Naive thymus-derived CD4-positive, alpha-beta T cell (primary cell): ENCODE measurements around the gene RNF43. TPM values are rescaled to one million over a fixed set of nuclear protein-coding genes. Genes with fewer than 3 reads are reported as not detected.
A peak's percentile ranks its signal among the peaks of the same experiment; 100 is the strongest.

Source experiments
- ATAC-seq: fragments of 150-1000 bp; cut with Tn5 transposase; 2 replicates; pipeline ENCODE4 v1.10.0; 2021; ENCODE audit warnings: mild to moderate bottlenecking, moderate library complexity
- CTCF ChIA-PET: fragments of 350-600 bp; sonication (Branson Sonifier 250); formaldehyde crosslinking; loops from one replicate; lab custom pipeline; 2021; ENCODE audit warnings: antibody characterized with exemption; lab: Charles Lee
- POLR2A ChIA-PET: fragments of 350-600 bp; sonication (Branson Sonifier 250); formaldehyde crosslinking; loops from one replicate; lab custom pipeline; 2021; ENCODE audit warnings: antibody characterized with exemption, inconsistent platforms; lab: Charles Lee
- DNase-seq, 9 donors: peaks; one replicate each; pipeline versions ENCODE4 v3.0.0 to v3.0.0-alpha.2; 2020 to 2022; ENCODE audit warnings: mixed read lengths in 1 of 9
- H3K27ac ChIP-seq: one replicate; pipeline ENCODE4 v1.7.0; 2013; ENCODE audit warnings: mild to moderate bottlenecking, low read depth, low read length, moderate library complexity
- H3K27me3 ChIP-seq, 2 donors: one replicate each; pipeline ENCODE4 v1.7.0; 2013; ENCODE audit warnings: low read length in 2 of 2, mild to moderate bottlenecking in 2 of 2, moderate library complexity in 2 of 2; ENCODE audit not compliant: control insufficient read depth in 2 of 2, insufficient read depth in 2 of 2
- H3K36me3 ChIP-seq, 3 experiments: 1 replicate in 2 of 3; 2 replicates in 1 of 3; pipeline ENCODE4 v1.7.0; 2013; ENCODE audit warnings: low read length in 3 of 3, mild to moderate bottlenecking in 3 of 3, moderate library complexity in 1 of 3; ENCODE audit not compliant: insufficient read depth in 3 of 3, control insufficient read depth in 2 of 3
- H3K4me1 ChIP-seq, 2 donors: one replicate each; pipeline ENCODE4 v1.7.0; 2013; ENCODE audit warnings: low read length in 2 of 2, mild to moderate bottlenecking in 2 of 2, moderate library complexity in 1 of 2; ENCODE audit not compliant: control insufficient read depth in 2 of 2, insufficient read depth in 2 of 2
- H3K4me3 ChIP-seq: 2 replicates; pipeline ENCODE4 v1.7.0; 2013; ENCODE audit warnings: mild to moderate bottlenecking, low read length
- H3K9me3 ChIP-seq, 3 experiments: 1 replicate in 2 of 3; 2 replicates in 1 of 3; pipeline ENCODE4 v1.7.0; 2013; ENCODE audit warnings: low read length in 3 of 3; ENCODE audit not compliant: control insufficient read depth in 2 of 3
- H3K27ac Mint-ChIP-seq, 9 donors: one replicate each; pipeline ENCODE4 v1.8.0; 2020 to 2022; ENCODE audit warnings: mixed read lengths in 9 of 9, mild to moderate bottlenecking in 8 of 9, moderate library complexity in 5 of 9, inconsistent platforms in 2 of 9
- H3K27me3 Mint-ChIP-seq, 5 donors: one replicate each; pipeline ENCODE4 v1.8.0; 2021 to 2022; ENCODE audit warnings: mixed read lengths in 5 of 5, mild to moderate bottlenecking in 1 of 5
- H3K36me3 Mint-ChIP-seq, 5 donors: one replicate each; pipeline ENCODE4 v1.8.0; 2020 to 2022; ENCODE audit warnings: mixed read lengths in 5 of 5, mild to moderate bottlenecking in 3 of 5, inconsistent platforms in 1 of 5
- H3K4me1 Mint-ChIP-seq, 7 donors: one replicate each; pipeline ENCODE4 v1.8.0; 2020 to 2022; ENCODE audit warnings: mixed read lengths in 7 of 7, mild to moderate bottlenecking in 3 of 7, inconsistent platforms in 1 of 7
- H3K4me3 Mint-ChIP-seq, 10 donors: one replicate each; pipeline ENCODE4 v1.8.0; 2020 to 2022; ENCODE audit warnings: mild to moderate bottlenecking in 10 of 10, mixed read lengths in 10 of 10, moderate library complexity in 6 of 10, inconsistent platforms in 2 of 10
- H3K9me3 Mint-ChIP-seq, 11 donors: one replicate each; pipeline ENCODE4 v1.8.0; 2020 to 2022; ENCODE audit warnings: mixed read lengths in 11 of 11, mild to moderate bottlenecking in 4 of 11, inconsistent platforms in 1 of 11, moderate library complexity in 1 of 11
- intact Hi-C, 2 donors: fragments of 100-400 bp; cut with micrococcal nuclease; formaldehyde crosslinking; loops; one replicate each; pipeline ENCODE4 v1.15.1; 2023
- polyA plus RNA-seq, 2 donors: library from polyadenylated mRNA; unstranded; fragments of 300-500 nt; fragmentation: Illumina TruSeq; gene quantifications; one replicate each; pipeline ENCODE4 v1.2.3, GENCODE V29; 2021
- total RNA-seq, 6 experiments: library from RNA in 5 of 6; stranded (reverse) in 5 of 6; gene quantifications; 1 replicate in 5 of 6; 2 replicates in 1 of 6; pipeline ENCODE4 v1.2.3 and lab custom pipeline; 2021 to 2026

The RNF43 gene
- 1 to 10 TPM in 4 of 5 experiments, under 1 TPM in 1; 0.48 to 2.2 (median 1.9) TPM for total RNA-seq
- polyA plus RNA-seq, result 1 to 10 TPM in 1 of 2 donors, under 1 TPM in 1; 0.96 to 1.1 TPM
- 1.1 reads per million for total RNA-seq (lab: John Stamatoyannopoulos, UW)

DNA sequence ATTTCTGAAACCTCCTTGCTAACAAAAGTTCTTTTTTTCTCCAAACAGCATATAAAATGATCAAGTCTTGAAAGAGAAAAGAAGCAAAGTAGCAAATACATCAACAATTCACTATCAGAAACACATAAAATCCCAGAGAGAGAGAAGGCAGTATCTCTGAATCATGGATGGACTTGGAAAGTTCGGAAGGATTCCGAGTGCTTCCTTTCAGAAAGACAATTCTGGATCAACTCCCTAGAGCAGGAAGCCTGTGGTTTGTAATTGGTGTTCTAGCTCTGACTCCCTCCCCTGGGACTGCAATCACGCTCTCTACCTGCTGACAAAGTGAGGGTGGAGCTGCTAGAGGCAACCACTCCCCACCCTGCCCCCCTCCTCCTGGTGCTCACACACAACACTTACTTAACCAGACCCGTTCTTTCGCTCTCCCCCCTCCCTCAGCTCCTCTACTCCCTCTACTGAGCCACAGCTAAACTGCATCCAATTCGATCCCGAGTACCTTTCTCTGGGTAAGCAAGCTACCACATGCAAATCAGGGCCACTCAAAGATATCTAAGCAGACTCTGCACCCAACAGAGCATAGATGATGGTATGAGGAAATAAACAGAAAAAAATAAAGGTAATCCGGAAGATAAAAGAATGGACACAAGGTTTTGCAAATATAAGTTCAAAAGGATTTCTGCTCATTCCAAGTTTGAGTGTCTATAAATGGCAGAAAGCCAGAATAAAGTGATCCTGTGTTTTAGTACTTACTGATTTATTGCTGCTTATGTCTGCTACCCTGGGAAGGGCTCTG, at the start of gene RNF43:
RNF43 (minus strand) TSS at position 235 of the 793 bp plus-strand sequence. CDS start 1,957 bp downstream, outside the sequence.
- Histone ChIP-seq H3K27ac (peak within 1 kb of the TSS; percentile 24), H3K4me3 (no peak within 1 kb of the TSS), H3K36me3 (no peaks in the 10 kb centered on the region), H3K9me3 (no peaks in the 10 kb centered on the region), H3K27me3 (no peaks in the 10 kb centered on the region), H3K4me1 (peaks cover 0 to 9% of the 10 kb centered on the region in 2 donors)
- intact Hi-C loops, result loop anchor here (1.0 to 5.0 kb wide), 10 partner anchors 15 to 168 kb away; partner anchors contain the start of genes SUPT4H1 (in 2 of the 2) and TSPOAP1 (in 1 of the 2)
- ATAC-seq (peak; percentile 100), DNase-seq (peak; percentile 63 to 94 (median 90))
- ChIA-PET CTCF (interaction anchor here (0.6 to 5.0 kb wide), 24 partner anchors 9 to 461 kb away, joined by 3 to 64 read pairs (median 4); partner anchors contain the start of genes HSF5 and SUPT4H1), POLR2A (interaction anchor here (0.5 to 2.3 kb wide), 15 partner anchors 10 to 1327 kb away, joined by 3 to 26 read pairs (median 5); partner anchors contain the start of genes SUPT4H1, TEX14 and TSPOAP1)
- peak within 1 kb of the TSS; percentile 1 to 94 (median 51) for H3K27ac Mint-ChIP-seq
- peaks cover 9 to 27% (median 14%) of the 10 kb centered on the region in 7 donors for H3K4me1 Mint-ChIP-seq
- no peaks in the 10 kb centered on the region for H3K36me3 Mint-ChIP-seq
- H3K4me3 Mint-ChIP-seq, result peak within 1 kb of the TSS in 6 of 10 donors; percentile 0 to 69 (median 32)
- H3K9me3 Mint-ChIP-seq, result no peaks in the 10 kb centered on the region
- H3K27me3 Mint-ChIP-seq, result no peaks in the 10 kb centered on the region

DNA sequence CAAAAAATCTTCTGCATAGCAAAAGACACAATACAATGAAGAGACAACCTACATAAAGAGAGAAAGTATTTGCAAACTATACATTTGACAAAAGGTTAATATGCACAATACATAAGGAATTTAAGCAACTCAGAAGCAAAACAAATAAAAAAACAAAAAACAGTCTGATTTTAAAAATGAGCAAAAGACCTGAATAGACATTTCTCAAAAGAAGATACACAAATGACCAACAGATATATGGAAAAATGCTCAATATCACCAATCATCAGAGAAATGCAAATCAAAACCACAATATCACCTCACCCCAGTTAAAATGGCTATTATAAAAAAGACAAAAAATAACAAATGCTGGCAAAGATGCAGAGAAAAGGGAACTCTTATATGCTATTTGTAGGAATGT, 38.2 kb upstream of the RNF43 start:
- Histone ChIP-seq H3K27ac (no peak overlapping the region), H3K9me3 (no peaks in the 10 kb centered on the region), H3K4me1 (no peaks in the 10 kb centered on the region), H3K27me3 (no peaks in the 10 kb centered on the region), H3K36me3 (peaks cover 0 to 4% (median 0%) of the 10 kb centered on the region in 3 experiments), H3K4me3 (no peak overlapping the region)
- Mint-ChIP-seq H3K27me3 (no peaks in the 10 kb centered on the region), H3K36me3 (peaks cover 0 to 33% (median 17%) of the 10 kb centered on the region in 5 donors), H3K4me1 (peaks cover 0 to 12% (median 0%) of the 10 kb centered on the region in 7 donors), H3K27ac (no peak overlapping the region), H3K4me3 (no peak overlapping the region), H3K9me3 (no peaks in the 10 kb centered on the region)
- intact Hi-C loops, result no loop called here
- ATAC-seq (no peak), DNase-seq (no peak)
- ChIA-PET CTCF (no interaction called here), POLR2A (no interaction called here)

DNA sequence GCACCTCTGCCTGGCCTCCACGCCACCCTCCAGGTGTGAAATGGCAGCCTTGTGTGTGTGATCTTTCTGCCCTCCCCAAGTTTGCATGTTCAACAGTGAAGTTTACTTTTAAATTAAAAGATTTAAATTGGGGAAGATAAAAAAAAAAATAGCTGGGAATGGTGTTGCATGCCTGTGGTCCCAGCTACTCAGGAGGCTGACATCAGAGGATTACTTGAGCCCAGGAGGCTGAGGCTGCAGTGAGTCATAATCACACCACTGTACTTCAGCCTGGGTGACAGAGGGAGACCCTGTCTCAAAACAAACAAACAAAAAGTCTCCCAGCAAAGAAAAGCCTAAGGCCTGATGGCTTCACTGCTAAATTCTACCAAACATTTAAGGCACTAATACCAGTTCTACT, 35.4 kb upstream of the RNF43 start:
- intact Hi-C loops, result no loop called here
- Histone ChIP-seq H3K4me3 (no peak overlapping the region), H3K36me3 (peaks cover 0 to 4% (median 0%) of the 10 kb centered on the region in 3 experiments), H3K9me3 (no peaks in the 10 kb centered on the region), H3K4me1 (no peaks in the 10 kb centered on the region), H3K27me3 (no peaks in the 10 kb centered on the region), H3K27ac (no peak overlapping the region)
- Mint-ChIP-seq H3K27ac (no peak overlapping the region), H3K4me3 (no peak overlapping the region), H3K9me3 (no peaks in the 10 kb centered on the region), H3K36me3 (peaks cover 0 to 36% (median 24%) of the 10 kb centered on the region in 5 donors), H3K27me3 (no peaks in the 10 kb centered on the region), H3K4me1 (peaks cover 0 to 12% (median 0%) of the 10 kb centered on the region in 7 donors)
- POLR2A ChIA-PET, result no interaction called here
- CTCF ChIA-PET, result no interaction called here
- no peak for ATAC-seq
- DNase-seq, result no peak

DNA sequence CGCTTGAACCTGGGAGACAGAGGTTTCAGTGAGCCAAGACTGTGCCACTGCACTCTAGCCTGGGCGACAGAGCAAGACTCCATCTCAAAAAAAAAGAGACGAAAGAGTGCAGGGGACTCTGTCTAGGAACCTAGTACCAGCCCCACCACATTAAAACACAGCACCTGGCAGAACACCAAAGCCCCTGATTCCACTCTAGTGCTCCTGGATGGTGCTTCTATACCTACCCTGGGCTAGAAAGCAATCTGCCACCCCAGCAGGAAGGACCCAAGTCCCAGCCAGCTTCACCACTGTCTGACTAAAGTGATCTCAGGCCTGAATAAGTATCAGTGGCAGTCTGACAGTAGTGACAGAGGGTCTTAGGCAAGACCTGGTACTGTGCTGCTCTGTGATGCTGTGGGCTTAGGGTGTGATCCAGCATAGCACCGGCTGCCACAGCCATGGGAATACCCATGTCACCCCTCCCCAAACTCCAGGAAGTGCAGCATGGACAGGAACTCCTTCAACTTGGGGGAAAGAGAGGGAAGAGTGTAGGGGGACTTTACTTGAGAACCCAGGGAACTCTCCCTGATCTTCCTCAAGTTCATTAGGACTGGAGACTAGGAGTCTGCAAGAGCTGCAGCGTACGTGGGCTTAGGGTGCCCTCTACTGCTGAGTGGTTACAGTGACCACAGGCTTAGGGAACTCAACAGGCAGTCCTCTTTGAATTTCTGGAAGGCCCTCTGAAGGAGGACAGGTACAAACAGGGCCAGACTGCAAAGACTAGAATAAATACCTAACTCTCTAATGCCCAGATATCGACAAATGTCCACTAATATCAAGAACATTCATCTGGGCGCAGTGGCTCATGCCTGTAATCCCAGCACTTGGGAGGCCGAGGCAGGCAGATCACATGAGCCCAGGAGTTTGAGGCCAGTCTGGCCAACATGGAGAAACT, 30.0 kb upstream of the RNF43 start:
- H3K9me3 Mint-ChIP-seq, result no peaks in the 10 kb centered on the region
- peaks cover 0 to 32% (median 17%) of the 10 kb centered on the region in 5 donors for H3K36me3 Mint-ChIP-seq
- peaks cover 0 to 11% (median 4%) of the 10 kb centered on the region in 7 donors for H3K4me1 Mint-ChIP-seq
- Histone ChIP-seq H3K36me3 (no peaks in the 10 kb centered on the region), H3K4me1 (no peaks in the 10 kb centered on the region), H3K9me3 (no peaks in the 10 kb centered on the region), H3K4me3 (no peak overlapping the region), H3K27ac (no peak overlapping the region), H3K27me3 (no peaks in the 10 kb centered on the region)
- H3K4me3 Mint-ChIP-seq, result no peak overlapping the region
- ATAC-seq (peak; percentile 79), DNase-seq (peak; percentile 11 to 70 (median 36))
- intact Hi-C loops, result loop anchor here (1.0 to 10.0 kb wide), 8 partner anchors 63 to 247 kb away; no protein-coding TSS in a partner anchor
- H3K27ac Mint-ChIP-seq, result no peak overlapping the region
- H3K27me3 Mint-ChIP-seq, result peaks cover 0 to 4% (median 0%) of the 10 kb centered on the region in 5 donors
- POLR2A ChIA-PET, result no interaction called here
- CTCF ChIA-PET, result interaction anchor here (0.7 to 1.5 kb wide), 4 partner anchors 12 to 248 kb away, joined by 3 to 5 read pairs (median 4); no protein-coding TSS in a partner anchor

DNA sequence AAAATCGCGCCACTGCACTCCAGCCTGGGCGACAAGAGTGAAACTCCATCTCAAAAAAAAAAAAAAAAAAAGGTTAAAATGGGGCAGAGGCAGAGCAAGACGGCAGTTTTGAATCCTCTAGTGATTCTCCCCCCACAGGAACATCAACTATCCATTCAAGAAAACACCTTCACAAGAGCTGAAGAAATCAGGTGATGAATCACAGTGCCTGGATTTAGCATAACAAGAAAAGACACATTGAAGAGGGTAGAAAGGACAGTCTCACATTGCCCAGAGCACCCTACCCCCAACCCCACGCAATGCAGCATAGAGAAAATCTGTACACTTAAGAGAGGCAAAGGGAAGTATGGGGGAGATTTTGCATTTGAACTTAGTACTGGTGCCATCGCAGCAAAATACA, 28.8 kb upstream of the RNF43 start:
- POLR2A ChIA-PET, result no interaction called here
- Mint-ChIP-seq H3K9me3 (no peaks in the 10 kb centered on the region), H3K27ac (no peak overlapping the region), H3K4me1 (peaks cover 0 to 10% (median 0%) of the 10 kb centered on the region in 7 donors), H3K4me3 (no peak overlapping the region), H3K27me3 (peaks cover 0 to 4% (median 0%) of the 10 kb centered on the region in 5 donors), H3K36me3 (peaks cover 0 to 34% (median 25%) of the 10 kb centered on the region in 5 donors)
- H3K4me1 ChIP-seq, result no peaks in the 10 kb centered on the region
- intact Hi-C loops, result loop anchor here in 1 of 2 donors (10.0 kb wide), 1 partner anchor 61 kb away; no protein-coding TSS in a partner anchor
- DNase-seq (no peak), ATAC-seq (no peak)
- CTCF ChIA-PET, result interaction anchor here (0.7 to 1.1 kb wide), 2 partner anchors 129 to 197 kb away, joined by 3 to 5 read pairs; no protein-coding TSS in a partner anchor
- no peaks in the 10 kb centered on the region for H3K27me3 ChIP-seq
- no peak overlapping the region for H3K4me3 ChIP-seq
- no peak overlapping the region for H3K27ac ChIP-seq
- no peaks in the 10 kb centered on the region for H3K9me3 ChIP-seq
- no peaks in the 10 kb centered on the region for H3K36me3 ChIP-seq

DNA sequence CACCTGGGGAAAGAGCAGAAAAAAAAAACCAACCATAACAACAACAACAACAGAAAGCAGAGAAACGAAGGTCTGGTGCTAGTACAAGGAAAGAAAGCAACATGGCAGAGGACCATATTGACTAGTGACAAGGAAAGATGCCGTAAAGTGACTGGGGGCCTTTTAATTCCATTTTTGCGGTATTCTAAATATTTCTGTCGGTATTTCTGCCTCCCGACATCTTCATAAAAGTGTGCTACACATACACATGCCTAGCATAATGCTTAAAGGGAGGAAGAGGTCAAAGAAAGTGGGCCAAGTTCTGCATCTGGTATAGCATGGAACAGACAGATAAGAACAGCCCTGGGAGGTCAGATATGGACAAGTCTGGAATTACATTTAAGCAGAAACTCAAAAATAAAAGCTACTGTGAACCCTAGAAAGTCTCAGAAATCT, 19.5 kb upstream of the RNF43 start:
- no peak overlapping the region for H3K27ac ChIP-seq
- Mint-ChIP-seq H3K27ac (no peak overlapping the region), H3K36me3 (peaks cover 0 to 37% (median 26%) of the 10 kb centered on the region in 5 donors), H3K9me3 (no peaks in the 10 kb centered on the region), H3K4me3 (no peak overlapping the region), H3K4me1 (no peaks in the 10 kb centered on the region), H3K27me3 (peaks cover 0 to 4% (median 0%) of the 10 kb centered on the region in 5 donors)
- no peaks in the 10 kb centered on the region for H3K9me3 ChIP-seq
- H3K4me1 ChIP-seq, result no peaks in the 10 kb centered on the region
- ATAC-seq, result no peak
- ChIA-PET POLR2A (no interaction called here), CTCF (no interaction called here)
- no peak overlapping the region for H3K4me3 ChIP-seq
- DNase-seq, result no peak
- intact Hi-C loops, result no loop called here
- no peaks in the 10 kb centered on the region for H3K27me3 ChIP-seq
- H3K36me3 ChIP-seq, result no peaks in the 10 kb centered on the region
